ENCODE results near the gene POLR3GL. TPM values are rescaled to one million over a fixed set of nuclear protein-coding genes. Genes with fewer than 3 reads are reported as not detected.

Gene POLR3GL
- polyA plus RNA-seq, 3 donors, result 15.2 to 78.7 (median 46.4) TPM

GRCh38 chr1:145944532-145944931 is 20.0 kb upstream of the POLR3GL start:
- WGBS, 3 donors, result 79 to 97% (median 82%) methylated on average over 3 of the region's 3 CpGs
- H3K27ac ChIP-seq (ENCODE audit: low read depth, low read length), result no peak overlapping the region

DNA sequence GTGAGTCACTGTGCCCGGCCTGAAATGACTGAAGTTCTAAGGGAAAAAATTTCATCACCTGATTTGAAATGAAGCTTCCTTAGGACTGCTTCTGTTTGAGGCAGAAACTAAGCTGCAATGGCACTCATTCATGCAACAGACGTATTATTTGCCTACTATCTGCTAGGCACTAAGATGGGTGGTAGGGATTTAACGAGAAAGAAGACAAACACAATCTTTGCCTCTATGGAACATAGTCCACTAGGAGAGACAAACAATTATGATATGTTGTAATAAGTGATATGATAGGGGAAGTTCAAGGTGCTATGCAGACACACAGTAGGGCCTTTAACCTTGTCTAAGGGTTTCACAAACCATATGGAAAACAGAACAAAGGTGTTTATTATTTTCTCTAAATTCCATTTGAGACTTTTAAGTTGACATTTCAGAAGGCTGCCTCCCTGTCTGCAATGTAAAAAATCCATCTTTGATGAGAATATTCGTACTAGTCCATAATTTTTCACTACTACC is 18.0 kb upstream of the POLR3GL start:
- H3K27ac ChIP-seq (ENCODE audit: low read depth, low read length), result no peak overlapping the region
- 89 to 95% (median 94%) methylated on average over 4 of the region's 4 CpGs for WGBS, 3 donors

DNA sequence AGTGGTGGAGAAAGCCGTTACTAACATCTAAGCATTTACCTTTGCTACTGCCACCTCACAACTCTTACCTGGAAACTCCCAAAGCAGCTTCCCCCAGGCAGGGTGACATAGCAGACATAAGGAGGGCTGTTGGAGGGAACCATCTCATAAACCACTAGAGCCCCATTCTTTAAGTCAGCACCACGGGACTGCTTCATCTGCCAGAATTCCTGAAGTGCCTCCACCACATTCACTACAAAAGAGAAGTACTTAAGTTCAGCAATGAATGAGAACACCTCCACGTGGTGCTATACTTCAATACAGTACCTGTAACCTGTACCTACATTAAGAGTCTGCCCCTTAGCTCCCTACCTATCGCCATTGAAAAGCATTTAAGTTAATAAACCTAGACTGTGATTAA is 16.9 kb upstream of the POLR3GL start:
- 77 to 89% (median 78%) methylated on average over 4 of the region's 4 CpGs for WGBS, 3 donors
- no peak overlapping the region for H3K27ac ChIP-seq (ENCODE audit: low read depth, low read length)

DNA sequence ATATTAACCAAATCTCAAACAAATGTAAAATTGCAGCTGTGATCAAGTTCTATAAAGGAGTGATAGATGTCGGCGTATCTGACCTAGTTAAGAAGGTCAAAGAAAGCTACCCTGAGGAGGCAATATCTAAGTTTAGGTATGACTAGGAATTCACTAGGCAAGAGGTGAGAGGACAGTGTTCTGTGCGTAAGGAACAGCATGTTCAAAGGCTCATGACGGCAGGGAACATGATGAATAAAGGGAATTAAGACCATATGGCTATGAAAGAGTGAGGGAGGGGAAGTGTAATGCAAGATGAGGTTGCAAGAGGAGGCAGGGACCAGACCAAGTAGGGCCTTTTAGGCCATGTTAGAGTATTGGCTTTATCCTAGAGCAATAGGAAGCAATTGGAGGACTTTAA is 15.3 kb upstream of the POLR3GL start:
- no peak overlapping the region for H3K27ac ChIP-seq (ENCODE audit: low read depth, low read length)
- 86 to 93% (median 89%) methylated on average over 4 of the region's 4 CpGs for WGBS, 3 donors

- WGBS, 3 donors, result 84 to 96% (median 93%) methylated on average over 1 of the region's 1 CpG
Measured at GRCh38 chr1:145951526-145951925, 13.0 kb upstream of the POLR3GL start.

DNA sequence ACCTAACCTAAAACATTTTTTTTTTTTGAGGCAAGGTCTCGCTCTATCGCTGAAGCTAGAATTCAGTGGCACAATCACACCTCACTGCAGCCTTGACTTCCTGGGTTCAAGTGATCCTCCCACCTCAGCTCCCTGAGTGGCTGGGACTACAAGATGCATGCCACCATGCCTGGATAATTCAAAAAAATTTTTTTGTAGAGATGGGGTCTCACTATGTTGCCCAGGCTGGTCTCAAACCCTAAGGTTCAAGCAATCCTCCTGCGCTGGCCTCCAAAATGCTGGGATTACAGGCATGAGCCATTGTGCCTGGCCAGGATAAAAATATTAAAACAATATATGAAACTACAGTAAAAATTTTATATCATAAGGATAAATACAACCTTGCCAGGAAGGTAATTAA is 11.6 kb upstream of the POLR3GL start:
- 96 to 99% (median 98%) methylated on average over 3 of the region's 3 CpGs for WGBS, 3 donors
- H3K27ac ChIP-seq (ENCODE audit: low read depth, low read length), result no peak overlapping the region

More at GRCh38 chr1:145951526-145951925, 13.0 kb upstream of the POLR3GL start:
- no peak overlapping the region for H3K27ac ChIP-seq (ENCODE audit: low read depth, low read length)

- H3K27ac ChIP-seq (ENCODE audit: low read depth, low read length), result no peak overlapping the region
- 82 to 91% (median 88%) methylated on average over 6 of the region's 6 CpGs for WGBS, 3 donors
Measured at GRCh38 chr1:145953861-145954260, 10.6 kb upstream of the POLR3GL start.

GRCh38 chr1:145955436-145955835 is 9.1 kb upstream of the POLR3GL start:
- H3K27ac ChIP-seq (ENCODE audit: low read depth, low read length), result no peak overlapping the region
- WGBS, 3 donors, result 24 to 38% (median 33%) methylated on average over 2 of the region's 2 CpGs

GRCh38 chr1:145956361-145956760 is 8.1 kb upstream of the POLR3GL start:
- H3K27ac ChIP-seq (ENCODE audit: low read depth, low read length), result no peak overlapping the region

GRCh38 chr1:145956781-145957442 is 7.6 kb upstream of the POLR3GL start:
- 1 to 5% (median 2%) methylated on average over 3 of the region's 3 CpGs for WGBS, 3 donors
- peak overlapping the region; percentile 51 for H3K27ac ChIP-seq (ENCODE audit: low read depth, low read length)

DNA sequence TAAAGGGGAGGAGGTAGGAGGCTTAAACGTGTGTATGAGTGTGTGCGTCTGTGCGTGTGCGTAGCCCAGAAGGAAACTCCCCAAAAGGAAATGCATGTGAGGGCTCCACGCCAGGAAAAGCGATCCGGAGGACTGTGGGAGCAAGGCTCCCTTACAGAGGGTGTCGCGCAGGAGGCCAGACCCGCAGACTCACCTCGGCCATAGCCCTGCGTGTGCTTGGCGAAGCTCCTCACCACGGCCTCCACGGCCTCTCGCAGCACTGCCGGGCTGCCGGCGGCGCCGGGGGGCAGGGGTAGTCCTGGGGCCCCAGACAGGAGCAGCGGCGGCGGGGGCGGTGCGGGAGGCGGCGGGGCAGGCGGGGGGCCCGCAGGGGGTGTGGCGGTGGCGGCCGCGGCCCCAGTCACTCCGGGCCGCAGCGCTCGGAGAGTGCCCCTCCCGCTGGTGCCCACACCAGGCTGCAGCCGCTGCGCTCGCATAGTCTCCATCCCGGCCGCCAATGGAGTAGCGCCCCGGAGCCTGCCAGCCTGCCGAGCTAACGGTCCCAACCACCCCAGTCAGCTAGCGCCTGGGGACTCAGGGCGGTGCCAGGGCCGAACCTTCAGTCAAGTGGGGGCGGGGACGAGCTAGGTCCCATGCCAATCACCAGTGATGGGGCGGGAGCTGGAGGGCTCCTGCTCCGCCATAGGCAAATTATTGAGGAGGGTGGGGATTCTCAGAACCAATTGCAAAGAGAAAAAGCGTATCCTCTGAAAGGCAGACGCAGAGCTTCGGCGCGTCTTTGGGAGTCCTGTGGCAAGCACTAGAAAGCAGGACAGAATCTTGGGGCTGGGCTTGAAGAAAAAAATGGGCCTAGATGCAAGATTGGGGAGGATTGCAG is 6.8 kb upstream of the POLR3GL start, which contains the start of gene LIX1L:
Gene LIX1L (minus strand): TSS at position 575 of the 877 bp plus-strand sequence. CDS start 90 bp downstream, at position 485.
- 0 to 1% (median 0%) methylated on average over 46 to 60 of the region's 60 CpGs for WGBS, 3 donors
- peak within 1 kb of the TSS; percentile 51 for H3K27ac ChIP-seq (ENCODE audit: low read depth, low read length)

DNA sequence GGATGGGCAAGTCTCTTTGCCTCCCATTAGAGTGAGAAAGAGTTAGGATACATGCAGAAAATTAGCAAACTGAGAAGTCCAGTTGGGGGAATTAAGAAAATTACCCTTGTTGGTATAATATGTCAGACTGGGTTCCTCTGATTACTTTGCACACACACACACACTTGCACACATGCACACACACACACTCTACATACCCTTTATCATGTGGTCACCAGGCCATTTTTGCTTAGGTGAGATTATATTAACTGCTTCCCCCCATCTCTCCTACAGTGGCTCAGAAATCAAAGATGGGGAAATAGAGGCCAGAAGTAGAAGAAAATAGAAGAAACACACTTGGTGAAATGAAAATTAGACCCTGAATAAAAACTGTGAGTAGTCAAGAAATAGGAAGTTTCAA is 5.8 kb upstream of the POLR3GL start:
- no peak overlapping the region for H3K27ac ChIP-seq (ENCODE audit: low read depth, low read length)

GRCh38 chr1:145959333-145959732 is 5.2 kb upstream of the POLR3GL start:
- no peak overlapping the region for H3K27ac ChIP-seq (ENCODE audit: low read depth, low read length)

DNA sequence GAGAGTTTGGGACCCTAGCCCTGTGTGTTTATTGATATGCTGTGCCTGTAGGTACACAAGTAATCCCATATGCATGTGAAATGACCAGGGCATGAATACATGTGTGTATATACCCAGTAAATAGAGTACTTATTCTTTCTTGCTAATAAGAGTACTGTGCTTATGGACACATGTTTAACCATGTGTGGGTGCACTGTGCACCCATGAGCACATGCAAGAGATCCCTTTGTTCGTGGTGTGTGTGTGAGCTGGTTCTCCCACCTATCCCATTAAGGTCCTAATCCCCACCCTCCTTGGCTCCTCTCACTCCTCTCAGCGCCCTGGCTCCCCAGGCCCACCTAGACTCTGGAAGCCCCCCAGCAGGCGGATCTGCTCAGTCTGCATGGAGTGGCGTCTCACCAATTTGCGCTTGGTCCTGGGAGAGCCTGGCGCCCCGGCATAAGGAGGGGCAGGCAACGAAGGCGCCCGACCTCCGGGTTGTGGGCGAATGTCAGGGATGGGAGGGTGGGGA is 4.5 kb upstream of the POLR3GL start:
- peak overlapping the region; percentile 48 for H3K27ac ChIP-seq (ENCODE audit: low read depth, low read length)
- WGBS, 3 donors, result 8 to 12% (median 9%) methylated on average over 12 of the region's 12 CpGs

GRCh38 chr1:145960468-145961108 is 3.9 kb upstream of the POLR3GL start:
- peak overlapping the region; percentile 48 for H3K27ac ChIP-seq (ENCODE audit: low read depth, low read length)
- WGBS, 3 donors, result 0 to 2% (median 1%) methylated on average over 42 to 44 of the region's 44 CpGs

GRCh38 chr1:145961109-145961424 is 3.4 kb upstream of the POLR3GL start:
- H3K27ac ChIP-seq (ENCODE audit: low read depth, low read length), result peak overlapping the region; percentile 48
- 0 to 1% (median 0%) methylated on average over 20 to 22 of the region's 22 CpGs for WGBS, 3 donors

- H3K27ac ChIP-seq (ENCODE audit: low read depth, low read length), result no peak overlapping the region
- WGBS, 3 donors, result 0 to 3% (median 1%) methylated on average over 57 of the region's 57 CpGs
Measured at GRCh38 chr1:145961425-145962156, 2.9 kb upstream of the POLR3GL start.

Measured in adipose tissue (tissue), 3 donors.